K562 (cell line): ENCODE results near the gene CENPT. TPM values are rescaled to one million over a fixed set of nuclear protein-coding genes. Genes with fewer than 3 reads are reported as not detected.

ENCODE experiments used
- HNRNPLL ChIP-seq: fragments of 200-400 bp; formaldehyde crosslinking; IDR thresholded peaks from 2 replicates; pipeline ENCODE4 v1.6.1; 2017; ENCODE audit warnings: low read length, low read depth, mild to moderate bottlenecking; ENCODE audit not compliant: poor library complexity, severe bottlenecking
- RBM39 ChIP-seq: fragments of 200-400 bp; formaldehyde crosslinking; optimal IDR thresholded peaks from 2 replicates; pipeline ENCODE3; 2018; ENCODE audit warnings: low read depth, low read length
- STAT5B ChIP-seq: fragments of 250-450 bp; sonication (Bioruptor Pico); IDR thresholded peaks from 2 replicates; pipeline ENCODE4 v1.8.0; 2021; ENCODE audit warnings: mild to moderate bottlenecking, inconsistent platforms
- polyA plus RNA-seq, 8 experiments: library from polyadenylated mRNA; depleted of rRNA in 4 of 8; stranded (reverse) in 5 of 8; unstranded in 3 of 8; fragments of >200 nt; fragmentation: Nextera tagmentation in 2 of 8; fragmentation: Illumina TruSeq in 1 of 8; extraction: Ambion mirVana in 2 of 8; extraction: Trizol in 1 of 8; gene quantifications; 2 replicates each; pipeline versions ENCODE4 v1.2.1 to v1.2.3, GENCODE V29; 2011 to 2014; ENCODE audit warnings: inconsistent platforms in 1 of 8, missing spikeins in 1 of 8
- total RNA-seq, 7 experiments: library from RNA; depleted of rRNA in 6 of 7; stranded (reverse); fragments of >200 nt in 6 of 7; fragmentation: Illumina TruSeq in 2 of 7; extraction: Trizol in 2 of 7; gene quantifications; 2 replicates each; pipeline versions ENCODE4 v1.2.1 to v1.2.3, GENCODE V29; 2011 to 2021; ENCODE audit warnings: low replicate concordance in 1 of 7
- TF ChIP-seq, protein P1 (sequence below): sonication (generic); formaldehyde crosslinking; IDR thresholded peaks from 2 replicates; pipeline ENCODE4 v1.8.0; 2022; ENCODE audit warnings: mild to moderate bottlenecking, missing genetic modification reagents, borderline replicate concordance
- TF ChIP-seq, protein P2 (sequence below): sonication (generic); formaldehyde crosslinking; IDR thresholded peaks from 2 replicates; pipeline ENCODE4 v1.8.1; 2022; ENCODE audit warnings: missing genetic modification reagents
- TF ChIP-seq, protein P3 (sequence below): fragments of 250-450 bp; sonication (Bioruptor Pico); IDR thresholded peaks from 2 replicates; pipeline ENCODE4 v1.9.0; 2021; ENCODE audit warnings: mild to moderate bottlenecking, inconsistent platforms
- TF ChIP-seq, protein P4 (sequence below): fragments of 450-650 bp; IDR thresholded peaks from 2 replicates; pipeline ENCODE4 v1.6.1; 2018; ENCODE audit warnings: mild to moderate bottlenecking, low read depth; ENCODE audit not compliant: partially characterized antibody

Gene CENPT
- total and polyA plus RNA-seq, 9 of the 15 experiments (the other 6 are each of a cell fraction or from before 2014, with no cell fraction given) = 3.6 to 94.2 (median 44.1) TPM

DNA sequence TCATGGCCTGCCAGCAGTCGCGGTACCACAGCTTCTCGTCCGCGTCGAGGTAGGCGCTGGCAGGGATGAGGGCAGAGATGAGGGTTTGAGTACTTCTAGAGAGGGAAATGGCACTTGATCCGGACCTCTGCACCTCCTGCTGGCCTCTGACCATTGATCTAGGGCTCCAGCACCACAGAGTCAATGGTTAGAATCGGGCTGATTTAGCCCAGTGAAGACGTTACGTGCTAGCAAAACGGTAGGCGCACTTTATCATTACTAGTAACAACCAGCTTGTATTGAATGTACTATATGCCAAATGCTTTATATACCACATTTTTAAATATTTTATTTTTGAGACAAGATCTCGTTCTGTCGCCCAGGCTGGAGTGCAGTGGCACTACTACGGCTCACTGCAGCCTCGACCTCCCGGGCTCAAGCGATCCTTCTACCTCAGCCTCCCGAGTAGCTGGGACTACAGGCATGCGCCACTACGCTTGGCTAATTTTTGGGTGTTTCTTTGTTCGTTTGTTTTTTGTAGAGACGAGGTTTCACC is 40.3 kb downstream of the CENPT start (continued):
- TF ChIP-seq, protein P1, sequence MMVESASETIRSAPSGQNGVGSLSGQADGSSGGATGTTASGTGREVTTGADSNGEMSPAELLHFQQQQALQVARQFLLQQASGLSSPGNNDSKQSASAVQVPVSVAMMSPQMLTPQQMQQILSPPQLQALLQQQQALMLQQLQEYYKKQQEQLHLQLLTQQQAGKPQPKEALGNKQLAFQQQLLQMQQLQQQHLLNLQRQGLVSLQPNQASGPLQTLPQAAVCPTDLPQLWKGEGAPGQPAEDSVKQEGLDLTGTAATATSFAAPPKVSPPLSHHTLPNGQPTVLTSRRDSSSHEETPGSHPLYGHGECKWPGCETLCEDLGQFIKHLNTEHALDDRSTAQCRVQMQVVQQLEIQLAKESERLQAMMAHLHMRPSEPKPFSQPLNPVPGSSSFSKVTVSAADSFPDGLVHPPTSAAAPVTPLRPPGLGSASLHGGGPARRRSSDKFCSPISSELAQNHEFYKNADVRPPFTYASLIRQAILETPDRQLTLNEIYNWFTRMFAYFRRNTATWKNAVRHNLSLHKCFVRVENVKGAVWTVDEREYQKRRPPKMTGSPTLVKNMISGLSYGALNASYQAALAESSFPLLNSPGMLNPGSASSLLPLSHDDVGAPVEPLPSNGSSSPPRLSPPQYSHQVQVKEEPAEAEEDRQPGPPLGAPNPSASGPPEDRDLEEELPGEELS (CRISPR knock-in tag) = no peak
- no peak for TF ChIP-seq HNRNPLL
- TF ChIP-seq RBM39 = no peak
- TF ChIP-seq, protein P2, sequence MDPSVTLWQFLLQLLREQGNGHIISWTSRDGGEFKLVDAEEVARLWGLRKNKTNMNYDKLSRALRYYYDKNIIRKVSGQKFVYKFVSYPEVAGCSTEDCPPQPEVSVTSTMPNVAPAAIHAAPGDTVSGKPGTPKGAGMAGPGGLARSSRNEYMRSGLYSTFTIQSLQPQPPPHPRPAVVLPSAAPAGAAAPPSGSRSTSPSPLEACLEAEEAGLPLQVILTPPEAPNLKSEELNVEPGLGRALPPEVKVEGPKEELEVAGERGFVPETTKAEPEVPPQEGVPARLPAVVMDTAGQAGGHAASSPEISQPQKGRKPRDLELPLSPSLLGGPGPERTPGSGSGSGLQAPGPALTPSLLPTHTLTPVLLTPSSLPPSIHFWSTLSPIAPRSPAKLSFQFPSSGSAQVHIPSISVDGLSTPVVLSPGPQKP = no peak
- TF ChIP-seq, protein P3, sequence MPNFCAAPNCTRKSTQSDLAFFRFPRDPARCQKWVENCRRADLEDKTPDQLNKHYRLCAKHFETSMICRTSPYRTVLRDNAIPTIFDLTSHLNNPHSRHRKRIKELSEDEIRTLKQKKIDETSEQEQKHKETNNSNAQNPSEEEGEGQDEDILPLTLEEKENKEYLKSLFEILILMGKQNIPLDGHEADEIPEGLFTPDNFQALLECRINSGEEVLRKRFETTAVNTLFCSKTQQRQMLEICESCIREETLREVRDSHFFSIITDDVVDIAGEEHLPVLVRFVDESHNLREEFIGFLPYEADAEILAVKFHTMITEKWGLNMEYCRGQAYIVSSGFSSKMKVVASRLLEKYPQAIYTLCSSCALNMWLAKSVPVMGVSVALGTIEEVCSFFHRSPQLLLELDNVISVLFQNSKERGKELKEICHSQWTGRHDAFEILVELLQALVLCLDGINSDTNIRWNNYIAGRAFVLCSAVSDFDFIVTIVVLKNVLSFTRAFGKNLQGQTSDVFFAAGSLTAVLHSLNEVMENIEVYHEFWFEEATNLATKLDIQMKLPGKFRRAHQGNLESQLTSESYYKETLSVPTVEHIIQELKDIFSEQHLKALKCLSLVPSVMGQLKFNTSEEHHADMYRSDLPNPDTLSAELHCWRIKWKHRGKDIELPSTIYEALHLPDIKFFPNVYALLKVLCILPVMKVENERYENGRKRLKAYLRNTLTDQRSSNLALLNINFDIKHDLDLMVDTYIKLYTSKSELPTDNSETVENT (CRISPR knock-in tag) = no peak
- TF ChIP-seq, protein P4, sequence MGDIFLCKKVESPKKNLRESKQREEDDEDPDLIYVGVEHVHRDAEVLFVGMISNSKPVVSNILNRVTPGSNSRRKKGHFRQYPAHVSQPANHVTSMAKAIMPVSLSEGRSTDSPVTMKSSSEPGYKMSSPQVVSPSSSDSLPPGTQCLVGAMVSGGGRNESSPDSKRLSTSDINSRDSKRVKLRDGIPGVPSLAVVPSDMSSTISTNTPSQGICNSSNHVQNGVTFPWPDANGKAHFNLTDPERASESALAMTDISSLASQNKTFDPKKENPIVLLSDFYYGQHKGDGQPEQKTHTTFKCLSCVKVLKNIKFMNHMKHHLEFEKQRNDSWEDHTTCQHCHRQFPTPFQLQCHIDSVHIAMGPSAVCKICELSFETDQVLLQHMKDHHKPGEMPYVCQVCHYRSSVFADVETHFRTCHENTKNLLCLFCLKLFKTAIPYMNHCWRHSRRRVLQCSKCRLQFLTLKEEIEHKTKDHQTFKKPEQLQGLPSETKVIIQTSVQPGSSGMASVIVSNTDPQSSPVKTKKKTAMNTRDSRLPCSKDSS = no peak
- TF ChIP-seq STAT5B (CRISPR knock-in tag) = no peak
- TF ChIP-seq, all 486 proteins: peak for 16
